Measurements from ENCODE around the gene EIF4E2. TPM values are rescaled to one million over a fixed set of nuclear protein-coding genes. Genes with fewer than 3 reads are reported as not detected.

The EIF4E2 gene
- total and polyA plus RNA-seq, 2 donors (not counting 3 experiments of a cell fraction or from before 2014, with no cell fraction given) = 50.0 to 96.5 TPM

GRCh38 chr2:232516551-232516950 is 33.9 kb upstream of the EIF4E2 start:
- Histone ChIP-seq H3K9ac (replicated peaks; ENCODE audit: extremely low read depth, insufficient read depth, low read length) (no peak overlapping the region), H3K9me3 (replicated peaks; ENCODE audit: control insufficient read depth, insufficient read depth, low read length) (no peaks in the 10 kb centered on the region), H3K4me1 (ENCODE audit: control insufficient read depth, extremely low read depth, insufficient read depth, low read length) (no peaks in the 10 kb centered on the region), H3K4me2 (ENCODE audit: insufficient read depth, low read length) (no peak overlapping the region), H3K27ac (ENCODE audit: insufficient read depth, low read depth, low read length) (no peak overlapping the region), H3K36me3 (ENCODE audit: control insufficient read depth in 2 of 2, extremely low read depth in 1 of 2, insufficient read depth in 2 of 2, low read length in 2 of 2) (no peaks in the 10 kb centered on the region), H3K27me3 (ENCODE audit: control insufficient read depth in 2 of 2, insufficient read depth in 2 of 2, low read length in 2 of 2) (peaks cover 10 to 17% of the 10 kb centered on the region in 2 experiments), H4K20me1 (replicated peaks; ENCODE audit: control insufficient read depth, extremely low read depth, insufficient read depth, low read length) (no peaks in the 10 kb centered on the region), H3K79me2 (ENCODE audit: control insufficient read depth, insufficient read depth, low read length) (no peaks in the 10 kb centered on the region), H2AFZ (ENCODE audit: low read depth, low read length) (no peak overlapping the region), H3K9me1 (replicated peaks; ENCODE audit: control insufficient read depth, extremely low read depth, insufficient read depth, low read length) (no peaks in the 10 kb centered on the region), H3K4me3 (replicated peaks in 1 of 3; ENCODE audit: insufficient read depth in 1 of 3, low read depth in 1 of 3, low read length in 3 of 3) (no peak overlapping the region)
- intact Hi-C loops (cut with micrococcal nuclease) (no loop called here), dilution Hi-C loops (cut with MboI; ENCODE audit: extremely low pct_ligation_motif_present, low sequenced_read_pairs) (no loop called here)
- ChIA-PET CTCF (no interaction called here), POLR2A (no interaction called here)
- no peak for DNase-seq (ENCODE audit: low read depth, low spot score)
- FAIRE-seq = no peak
- TF ChIP-seq JUN (IDR thresholded peaks at IDR 0.05; ENCODE audit: borderline replicate concordance, insufficient read depth, insufficient read length, low read depth) = no peak
- no TSS peak for BruUV-seq (replicated peaks)

GRCh38 chr2:232518844-232519243 is 31.6 kb upstream of the EIF4E2 start:
- Histone ChIP-seq H3K27ac (ENCODE audit: insufficient read depth, low read depth, low read length) (no peak overlapping the region), H3K4me3 (replicated peaks in 1 of 3; ENCODE audit: insufficient read depth in 1 of 3, low read depth in 1 of 3, low read length in 3 of 3) (no peak overlapping the region), H3K79me2 (ENCODE audit: control insufficient read depth, insufficient read depth, low read length) (no peaks in the 10 kb centered on the region), H3K9me1 (replicated peaks; ENCODE audit: control insufficient read depth, extremely low read depth, insufficient read depth, low read length) (no peaks in the 10 kb centered on the region), H2AFZ (ENCODE audit: low read depth, low read length) (no peak overlapping the region), H3K9ac (replicated peaks; ENCODE audit: extremely low read depth, insufficient read depth, low read length) (no peak overlapping the region), H3K4me1 (ENCODE audit: control insufficient read depth, extremely low read depth, insufficient read depth, low read length) (no peaks in the 10 kb centered on the region), H4K20me1 (replicated peaks; ENCODE audit: control insufficient read depth, extremely low read depth, insufficient read depth, low read length) (no peaks in the 10 kb centered on the region), H3K27me3 (ENCODE audit: control insufficient read depth in 2 of 2, insufficient read depth in 2 of 2, low read length in 2 of 2) (peaks cover 16 to 30% of the 10 kb centered on the region in 2 experiments), H3K4me2 (ENCODE audit: insufficient read depth, low read length) (no peak overlapping the region), H3K9me3 (replicated peaks; ENCODE audit: control insufficient read depth, insufficient read depth, low read length) (no peaks in the 10 kb centered on the region), H3K36me3 (ENCODE audit: control insufficient read depth in 2 of 2, extremely low read depth in 1 of 2, insufficient read depth in 2 of 2, low read length in 2 of 2) (no peaks in the 10 kb centered on the region)
- BruUV-seq (replicated peaks) = no TSS peak
- intact Hi-C loops (cut with micrococcal nuclease) (no loop called here), dilution Hi-C loops (cut with MboI; ENCODE audit: extremely low pct_ligation_motif_present, low sequenced_read_pairs) (no loop called here)
- ChIA-PET POLR2A (no interaction called here), CTCF (interaction anchor here (1.2 to 2.6 kb wide), 2 partner anchors 183 to 618 kb away, joined by 3 to 9 read pairs; no protein-coding TSS in a partner anchor)
- DNase-seq (ENCODE audit: low read depth, low spot score) (no peak), FAIRE-seq (no peak)
- TF ChIP-seq GATA2 (IDR thresholded peaks at IDR 0.05; ENCODE audit: insufficient read depth, insufficient read length, low read depth, low read length) (no peak), FOS (IDR thresholded peaks at IDR 0.05; ENCODE audit: borderline replicate concordance, insufficient read depth, low read length) (no peak), CTCF (IDR thresholded peaks at IDR 0.05; ENCODE audit: extremely low read depth in 1 of 2, insufficient read depth in 1 of 2, low read depth in 1 of 2, low read length in 2 of 2) (no peak), MYC (IDR thresholded peaks at IDR 0.05; ENCODE audit: low read depth, low read length) (no peak), POLR2AphosphoS5 (IDR thresholded peaks at IDR 0.05; ENCODE audit: insufficient read depth, low read depth, low read length) (no peak), EZH2 (IDR thresholded peaks at IDR 0.05; ENCODE audit: borderline replicate concordance, low read depth, low read length, severe bottlenecking) (no peak), JUN (IDR thresholded peaks at IDR 0.05; ENCODE audit: borderline replicate concordance, insufficient read depth, insufficient read length, low read depth) (no peak)

All from endothelial cell of umbilical vein (primary cell).